ENCODE results near the gene CHD5.
"Not testable (repeated sequence)": the region's sequence is repeated elsewhere in the genome, so short reads cannot be mapped to it uniquely, and the experiment has no call there.

CHD5 gene

GRCh38 chr1:6087377-6087772 lies 92.7 kb downstream of the CHD5 start:
- no peak overlapping the region for H3K4me3 ChIP-seq (ENCODE audit: low read length)
- TF ChIP-seq ZNF274 (IDR thresholded peaks at IDR 0.05; ENCODE audit: low read depth, low read length), result no peak

- no peak for TF ChIP-seq ZNF274 (IDR thresholded peaks at IDR 0.05; ENCODE audit: low read depth, low read length)
- no peak overlapping the region for H3K4me3 ChIP-seq (ENCODE audit: low read length)
Observed at GRCh38 chr1:6086762-6087376, 93.3 kb downstream of the CHD5 start.

- no peak for TF ChIP-seq ZNF274 (IDR thresholded peaks at IDR 0.05; ENCODE audit: low read depth, low read length)
- no peak overlapping the region for H3K4me3 ChIP-seq (ENCODE audit: low read length)
Observed at GRCh38 chr1:6086358-6086757, 93.8 kb downstream of the CHD5 start.

- H3K4me3 ChIP-seq (ENCODE audit: low read length), result no peak overlapping the region
- TF ChIP-seq ZNF274 (IDR thresholded peaks at IDR 0.05; ENCODE audit: low read depth, low read length), result no peak
Observed at GRCh38 chr1:6085666-6086065, 94.5 kb downstream of the CHD5 start.

GRCh38 chr1:6084781-6085495 lies 95.2 kb downstream of the CHD5 start:
- no peak overlapping the region for H3K4me3 ChIP-seq (ENCODE audit: low read length)
- no peak for TF ChIP-seq ZNF274 (IDR thresholded peaks at IDR 0.05; ENCODE audit: low read depth, low read length)

- H3K4me3 ChIP-seq (ENCODE audit: low read length), result no peak overlapping the region
- TF ChIP-seq ZNF274 (IDR thresholded peaks at IDR 0.05; ENCODE audit: low read depth, low read length), result no peak
Observed at GRCh38 chr1:6083801-6084446, 96.2 kb downstream of the CHD5 start.

GRCh38 chr1:6083385-6083784 lies 96.7 kb downstream of the CHD5 start:
- TF ChIP-seq ZNF274 (IDR thresholded peaks at IDR 0.05; ENCODE audit: low read depth, low read length), result no peak
- no peak overlapping the region for H3K4me3 ChIP-seq (ENCODE audit: low read length)

GRCh38 chr1:6082430-6082971 lies 97.6 kb downstream of the CHD5 start:
- no peak overlapping the region for H3K4me3 ChIP-seq (ENCODE audit: low read length)
- no peak for TF ChIP-seq ZNF274 (IDR thresholded peaks at IDR 0.05; ENCODE audit: low read depth, low read length)

- no peak overlapping the region for H3K4me3 ChIP-seq (ENCODE audit: low read length)
- TF ChIP-seq ZNF274 (IDR thresholded peaks at IDR 0.05; ENCODE audit: low read depth, low read length), result no peak
Observed at GRCh38 chr1:6081901-6082300, 98.2 kb downstream of the CHD5 start.

- no peak overlapping the region for H3K4me3 ChIP-seq (ENCODE audit: low read length)
- no peak for TF ChIP-seq ZNF274 (IDR thresholded peaks at IDR 0.05; ENCODE audit: low read depth, low read length)
Observed at GRCh38 chr1:6080469-6080868, 99.7 kb downstream of the CHD5 start.

GRCh38 chr1:6077919-6078318 lies 102.2 kb downstream of the CHD5 start:
- TF ChIP-seq ZNF274 (IDR thresholded peaks at IDR 0.05; ENCODE audit: low read depth, low read length), result no peak
- no peak overlapping the region for H3K4me3 ChIP-seq (ENCODE audit: low read length)

GRCh38 chr1:6077506-6077905 lies 102.6 kb downstream of the CHD5 start:
- no peak for TF ChIP-seq ZNF274 (IDR thresholded peaks at IDR 0.05; ENCODE audit: low read depth, low read length)

GRCh38 chr1:6077061-6077460 lies 103.1 kb downstream of the CHD5 start:
- not testable (repeated sequence) for H3K4me3 ChIP-seq (ENCODE audit: low read length)

More at GRCh38 chr1:6077506-6077905, 102.6 kb downstream of the CHD5 start:
- H3K4me3 ChIP-seq (ENCODE audit: low read length), result no peak overlapping the region

- no peak overlapping the region for H3K4me3 ChIP-seq (ENCODE audit: low read length)
- TF ChIP-seq ZNF274 (IDR thresholded peaks at IDR 0.05; ENCODE audit: low read depth, low read length), result no peak
Observed at GRCh38 chr1:6075748-6076147, 104.4 kb downstream of the CHD5 start.
